SH-SY5Y (cell line): Measurements from ENCODE around the gene TRABD2B.

ENCODE experiments used
- GATA2 ChIP-seq: IDR thresholded peaks from 2 replicates; pipeline ENCODE4 v1.6.1; 2011; ENCODE audit warnings: mild to moderate bottlenecking, low read depth, low read length
- GATA3 ChIP-seq: IDR thresholded peaks from 2 replicates; pipeline ENCODE4 v1.6.1; 2011; ENCODE audit warnings: low read depth, mild to moderate bottlenecking, low read length, moderate library complexity

DNA sequence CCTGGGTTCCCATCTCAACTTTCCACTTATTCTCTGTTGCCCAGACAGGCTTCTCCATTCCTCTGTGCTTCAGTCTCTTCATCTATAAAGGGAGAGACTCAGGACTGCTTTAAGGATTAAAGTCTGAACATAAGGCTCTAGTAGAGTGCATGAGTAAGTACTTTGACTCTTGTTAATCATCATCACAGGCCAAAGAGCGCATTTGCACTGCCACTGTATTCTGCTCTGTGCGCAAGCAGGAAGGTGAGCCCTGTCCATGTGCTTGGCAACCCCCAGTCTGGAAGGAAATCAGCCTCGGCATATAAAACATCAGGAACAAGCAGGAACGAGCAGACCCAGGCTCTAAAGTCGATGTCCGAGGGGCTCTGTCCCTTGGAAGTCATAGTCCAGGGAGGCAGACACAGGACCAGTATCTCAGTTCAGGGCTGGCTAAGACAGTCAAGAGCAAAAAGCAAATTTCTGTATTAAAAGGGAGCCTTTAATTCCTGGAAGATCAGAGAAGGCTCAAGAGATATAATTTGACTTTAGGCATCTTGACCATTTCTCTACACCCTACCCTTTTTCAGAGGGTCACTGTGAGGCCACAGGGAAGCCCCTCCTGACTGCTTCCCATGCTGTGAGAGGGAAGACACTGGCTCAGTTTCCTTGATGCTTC, 131.2 kb downstream of the TRABD2B start:
- no peak for TF ChIP-seq GATA3
- TF ChIP-seq GATA2: no peak
